Erythroblast (primary cell): ENCODE measurements around the gene GGA2.

Source experiments
- GATA1 ChIP-seq: IDR thresholded peaks from 2 replicates; pipeline ENCODE4 v1.6.1; 2011; ENCODE audit warnings: low read depth, mild to moderate bottlenecking, control low read depth, low read length, moderate library complexity
- POLR2A ChIP-seq: IDR thresholded peaks from 2 replicates; pipeline ENCODE4 v1.6.1; 2011; ENCODE audit warnings: mild to moderate bottlenecking, low read length

GRCh38 chr16:23532448-23532847 lies 22.2 kb upstream of the GGA2 start:
- no peak for TF ChIP-seq POLR2A
- no peak for TF ChIP-seq GATA1
